HG02623 (cell line): ENCODE measurements around the gene CDH13.

Experiments used
- ATAC-seq: cut with Tn5 transposase; IDR thresholded peaks from one replicate; pipeline ENCODE4 v1.9.1; 2021; ENCODE audit warnings: moderate library complexity; ENCODE audit not compliant: unreplicated experiment

The CDH13 gene

GRCh38 chr16:83835586-83836566, 1209.1 kb downstream of the CDH13 start:
- ATAC-seq: no peak

DNA sequence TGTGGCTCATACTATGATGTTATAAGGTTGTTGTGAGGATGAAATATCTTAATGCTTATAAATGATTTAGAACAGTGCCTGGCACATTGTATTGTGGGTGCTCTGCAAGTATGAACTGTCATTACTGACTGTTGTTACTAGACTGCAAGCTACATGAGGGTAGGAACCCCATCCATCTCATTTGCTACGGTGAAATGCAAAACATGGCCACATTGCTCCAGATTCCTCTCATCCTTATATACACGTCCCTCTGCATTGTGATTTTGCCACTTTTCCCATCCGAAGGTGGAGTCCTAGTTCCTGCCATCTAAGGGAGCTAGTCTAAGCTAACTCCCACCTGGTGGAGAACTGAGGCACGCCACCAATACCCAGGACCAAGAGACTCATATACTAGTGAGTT, 1210.8 kb downstream of the CDH13 start:
- ATAC-seq: no peak

DNA sequence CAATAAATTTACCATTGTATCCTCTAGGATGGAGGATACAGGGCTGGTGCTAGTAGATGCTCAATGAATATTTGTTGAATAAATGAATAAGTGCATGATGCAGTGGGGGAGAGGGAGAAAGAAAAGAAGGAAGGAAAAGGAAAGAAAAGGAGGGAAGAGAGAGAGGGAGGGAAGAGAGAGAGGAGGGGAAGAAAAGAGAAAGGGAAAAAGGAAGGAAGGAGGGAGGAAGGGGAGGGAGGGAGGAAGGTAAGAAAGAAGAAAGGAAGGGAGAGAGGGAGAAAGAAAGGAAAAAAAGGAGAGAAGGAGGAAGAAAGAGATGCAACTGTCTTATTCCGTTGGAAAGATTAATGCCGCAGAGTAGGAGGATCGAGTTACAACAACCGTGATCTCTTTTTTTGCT, 1211.4 kb downstream of the CDH13 start:
- ATAC-seq: no peak

GRCh38 chr16:83839561-83839960, 1212.8 kb downstream of the CDH13 start:
- no peak for ATAC-seq

DNA sequence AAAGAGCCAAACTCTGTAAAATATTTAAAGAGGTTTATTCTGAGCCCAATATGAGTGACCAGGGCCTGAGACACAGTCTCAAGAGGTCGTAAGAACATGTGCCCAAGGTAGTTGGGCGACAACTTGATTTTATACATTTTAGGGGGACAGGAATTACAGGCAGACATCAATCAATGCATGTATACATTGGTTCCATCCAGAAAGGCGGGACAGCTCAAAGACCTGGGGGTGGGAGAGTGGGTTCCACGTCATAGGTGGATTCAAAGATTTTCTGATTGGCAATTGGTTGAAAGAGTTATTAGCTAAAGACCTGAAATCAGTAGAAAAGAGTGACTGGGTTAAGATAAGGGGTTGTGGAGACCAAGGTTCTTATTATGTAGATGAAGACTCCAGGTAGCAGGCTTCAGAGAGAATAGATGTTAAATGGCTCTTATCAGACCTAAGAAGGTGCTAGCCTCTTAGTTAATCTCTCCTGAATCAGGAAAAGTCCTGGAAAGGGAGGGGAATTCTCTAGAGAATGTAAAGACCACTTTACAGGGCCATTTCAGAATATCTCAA, 1213.4 kb downstream of the CDH13 start:
- ATAC-seq: no peak

- no peak for ATAC-seq
Measured at GRCh38 chr16:83842291-83842690, 1215.5 kb downstream of the CDH13 start.

DNA sequence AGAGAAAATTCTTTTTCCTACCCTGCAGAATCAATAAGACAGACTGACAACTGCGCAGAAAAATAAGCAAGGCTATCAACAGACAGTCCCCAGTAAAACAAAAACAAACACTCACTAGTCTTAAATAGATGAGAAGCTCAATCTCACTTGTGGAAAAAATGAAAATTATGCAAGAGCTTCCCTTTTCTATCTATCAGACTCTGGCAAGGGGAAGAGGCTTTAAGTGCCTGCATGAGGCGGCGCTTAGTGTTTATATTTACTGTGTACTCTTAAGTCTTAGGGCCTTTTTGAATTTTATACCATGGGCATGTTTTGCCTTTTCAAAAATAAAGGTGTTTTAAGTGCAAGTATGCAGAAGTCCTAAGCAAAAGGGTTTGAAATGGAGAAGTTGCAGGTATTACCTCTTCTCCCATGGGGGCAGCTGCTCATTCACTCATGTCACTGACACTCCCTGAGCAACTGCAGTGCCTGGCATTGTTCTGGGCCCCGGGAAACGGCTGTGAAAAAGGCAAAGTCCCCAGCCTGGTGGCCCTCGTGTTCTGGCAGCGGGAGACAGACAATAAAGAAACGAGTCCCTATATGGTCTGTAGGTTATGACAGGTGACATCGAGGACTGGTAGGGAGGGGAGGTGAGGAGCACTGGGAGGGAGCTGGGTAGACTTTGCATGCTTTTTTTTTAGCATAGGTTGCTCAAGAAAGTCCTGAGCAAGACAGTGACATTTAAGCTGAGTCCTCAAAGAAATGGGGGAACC, 1216.2 kb downstream of the CDH13 start:
- ATAC-seq: no peak

GRCh38 chr16:83843657-83844056, 1216.9 kb downstream of the CDH13 start:
- ATAC-seq: no peak

DNA sequence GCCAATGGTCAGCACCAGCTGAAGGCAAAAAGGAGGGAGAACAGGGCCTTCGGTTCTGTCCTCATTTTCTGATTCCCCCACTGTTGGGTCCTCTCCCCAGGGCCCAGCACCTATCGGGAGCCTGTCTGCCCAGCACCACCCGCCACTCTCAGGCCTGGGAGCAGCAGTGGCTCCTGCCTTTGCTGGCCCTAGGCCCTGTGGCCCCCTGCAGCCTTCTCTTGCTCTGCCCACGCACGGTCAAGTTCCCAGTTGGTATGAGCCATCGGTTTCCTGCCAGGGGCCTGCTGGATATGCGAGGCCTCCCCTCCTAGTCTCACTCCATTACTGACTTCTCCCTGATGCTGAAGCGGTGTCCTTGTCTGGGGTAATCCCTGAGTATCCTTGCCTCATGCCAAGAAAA, 1218.5 kb downstream of the CDH13 start:
- ATAC-seq: no peak

DNA sequence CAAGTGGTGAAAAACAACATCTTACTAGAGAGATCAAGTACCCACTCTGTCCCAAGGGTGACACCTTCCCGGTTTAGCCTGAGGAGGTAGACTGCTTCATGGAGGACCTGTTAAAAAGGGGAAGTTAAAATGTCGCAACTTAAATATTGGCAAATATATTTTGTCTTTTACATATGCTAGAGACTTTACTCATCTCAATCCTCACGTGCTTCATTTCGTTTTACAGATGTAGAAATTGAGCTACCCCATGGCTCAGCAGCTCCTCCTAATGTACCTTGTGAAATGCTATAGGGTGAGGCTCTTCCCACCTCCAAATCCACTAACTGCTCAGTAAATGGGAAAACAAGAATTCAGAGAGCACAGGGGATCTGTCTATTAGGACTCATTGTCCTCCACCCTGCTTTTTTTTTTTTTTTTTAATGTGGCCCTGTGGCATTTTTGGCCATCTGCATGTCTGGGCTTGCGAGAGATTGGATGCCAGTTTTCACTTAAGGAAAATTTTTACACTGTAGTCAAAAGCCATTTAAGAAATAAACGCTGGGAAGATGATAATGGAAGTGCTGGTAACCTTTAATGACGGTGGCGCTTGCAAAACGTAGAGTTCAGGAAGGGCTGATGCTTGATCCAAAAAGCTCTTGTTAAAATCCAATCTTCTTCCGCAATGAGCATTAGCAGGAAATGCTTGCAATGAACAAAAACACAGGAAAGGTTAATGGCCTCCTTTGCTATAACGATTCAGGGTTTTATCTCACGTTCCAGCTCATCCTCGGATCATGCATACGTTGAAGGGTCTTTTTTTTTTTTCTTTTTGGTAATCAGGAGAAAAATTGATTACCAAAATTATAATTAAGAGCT, 1220.8 kb downstream of the CDH13 start:
- no peak for ATAC-seq

DNA sequence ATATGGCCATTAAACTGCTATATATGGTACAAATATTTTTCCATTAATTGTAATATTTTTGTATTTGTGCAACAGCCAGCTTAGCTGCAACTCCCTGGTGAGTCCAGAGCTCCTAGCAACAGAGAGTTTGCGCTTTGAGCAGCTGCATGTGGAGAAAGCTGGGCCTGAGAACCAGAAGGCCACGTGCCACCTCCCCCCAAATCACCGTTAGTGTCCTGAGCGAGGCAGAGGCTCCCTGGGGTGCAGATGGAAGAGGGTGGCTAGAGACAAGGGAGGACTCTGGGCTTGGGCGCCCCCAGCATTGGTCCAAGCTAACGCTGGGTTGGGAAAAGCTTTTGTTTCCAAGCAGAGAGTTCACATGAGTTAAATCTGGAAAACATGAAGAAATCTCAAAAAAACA, 1222.7 kb downstream of the CDH13 start:
- ATAC-seq: no peak
